OCI-LY1 (cell line): ENCODE data around the gene SENP3.

Experiments
- EZH2 ChIP-seq: fragments of 200-600 bp; sonication (generic), shearing (Covaris generic); IDR thresholded peaks from 2 replicates; pipeline ENCODE4 v1.8.0; 2017; ENCODE audit warnings: borderline replicate concordance, mixed run types, mild to moderate bottlenecking, antibody characterized with exemption, low read length, moderate library complexity, mixed read lengths
- TF ChIP-seq, protein P1 (sequence below): fragments of 200-600 bp; sonication (generic), shearing (Covaris generic); IDR thresholded peaks from 2 replicates; pipeline ENCODE4 v1.5.1; 2017; ENCODE audit warnings: mild to moderate bottlenecking, antibody characterized with exemption, low read length, moderate library complexity, mixed read lengths

DNA sequence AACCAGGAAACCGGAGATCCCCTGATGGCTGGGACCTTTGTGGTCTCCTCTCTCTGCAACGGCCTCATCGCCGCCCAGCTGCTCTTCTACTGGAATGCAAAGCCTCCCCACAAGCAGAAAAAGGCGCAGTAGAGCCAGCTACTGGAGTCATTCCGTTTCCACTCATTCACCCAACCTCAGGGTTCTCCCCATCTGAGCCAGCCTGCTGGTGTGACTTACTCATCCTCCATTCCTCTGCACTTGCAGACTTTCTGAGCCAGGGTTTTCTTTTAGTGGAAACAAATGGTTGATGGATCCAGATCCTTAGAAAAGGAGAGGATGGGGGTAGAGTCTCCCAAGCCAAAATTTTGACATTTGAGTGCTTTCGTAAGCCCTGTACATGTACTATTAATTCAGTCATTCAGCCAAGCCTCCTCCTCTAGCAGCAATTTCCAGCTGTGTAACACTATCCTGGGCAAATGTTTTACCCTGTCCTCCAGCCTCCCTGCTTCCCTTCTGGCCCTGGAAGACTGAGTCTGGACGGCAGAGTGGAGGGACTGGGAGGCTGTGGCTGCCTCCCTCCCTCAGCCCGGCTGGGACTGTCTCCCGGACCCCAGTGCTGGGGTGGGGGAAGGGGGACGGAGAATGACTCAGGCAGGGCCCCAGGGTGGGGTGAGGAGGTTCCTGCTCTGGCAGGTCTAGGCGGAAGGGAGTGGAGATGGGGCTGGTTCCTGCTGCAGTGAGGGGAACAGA is 25.9 kb downstream of the SENP3 start:
- TF ChIP-seq, protein P1, sequence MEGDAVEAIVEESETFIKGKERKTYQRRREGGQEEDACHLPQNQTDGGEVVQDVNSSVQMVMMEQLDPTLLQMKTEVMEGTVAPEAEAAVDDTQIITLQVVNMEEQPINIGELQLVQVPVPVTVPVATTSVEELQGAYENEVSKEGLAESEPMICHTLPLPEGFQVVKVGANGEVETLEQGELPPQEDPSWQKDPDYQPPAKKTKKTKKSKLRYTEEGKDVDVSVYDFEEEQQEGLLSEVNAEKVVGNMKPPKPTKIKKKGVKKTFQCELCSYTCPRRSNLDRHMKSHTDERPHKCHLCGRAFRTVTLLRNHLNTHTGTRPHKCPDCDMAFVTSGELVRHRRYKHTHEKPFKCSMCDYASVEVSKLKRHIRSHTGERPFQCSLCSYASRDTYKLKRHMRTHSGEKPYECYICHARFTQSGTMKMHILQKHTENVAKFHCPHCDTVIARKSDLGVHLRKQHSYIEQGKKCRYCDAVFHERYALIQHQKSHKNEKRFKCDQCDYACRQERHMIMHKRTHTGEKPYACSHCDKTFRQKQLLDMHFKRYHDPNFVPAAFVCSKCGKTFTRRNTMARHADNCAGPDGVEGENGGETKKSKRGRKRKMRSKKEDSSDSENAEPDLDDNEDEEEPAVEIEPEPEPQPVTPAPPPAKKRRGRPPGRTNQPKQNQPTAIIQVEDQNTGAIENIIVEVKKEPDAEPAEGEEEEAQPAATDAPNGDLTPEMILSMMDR = no peak
- no peak for TF ChIP-seq EZH2
